Measurements from ENCODE around the gene ZCCHC9. TPM values are rescaled to one million over a fixed set of nuclear protein-coding genes. Genes with fewer than 3 reads are reported as not detected.
A peak's percentile ranks its signal among the peaks of the same experiment; 100 is the strongest.

ZCCHC9 gene
- total RNA-seq, 2 experiments from 2014 or later, result 37.0 to 37.1 TPM

- no peak overlapping the region for H3K4me3 Mint-ChIP-seq
- intact Hi-C loops (cut with micrococcal nuclease), result no loop called here
- H3K9me3 Mint-ChIP-seq, result peaks cover 8% of the 10 kb centered on the region
- H3K27ac Mint-ChIP-seq, result no peak overlapping the region
- ChIA-PET POLR2A (no interaction called here), CTCF (no interaction called here)
- ATAC-seq (no peak), DNase-seq (no peak)
- H3K27me3 Mint-ChIP-seq, result no peaks in the 10 kb centered on the region
- peaks cover 21% of the 10 kb centered on the region for H3K36me3 Mint-ChIP-seq (ENCODE audit: low read depth)
- TF ChIP-seq CTCF (IDR thresholded peaks at IDR 0.05), result no peak
- peaks cover 40% of the 10 kb centered on the region for H3K4me1 Mint-ChIP-seq (ENCODE audit: low read depth)
Observed at GRCh38 chr5:81297531-81297930, 3.9 kb upstream of the ZCCHC9 start.

- Mint-ChIP-seq H3K36me3 (ENCODE audit: low read depth) (peaks cover 14% of the 10 kb centered on the region), H3K27me3 (no peaks in the 10 kb centered on the region), H3K4me1 (ENCODE audit: low read depth) (peaks cover 54% of the 10 kb centered on the region), H3K4me3 (peak overlapping the region; percentile 93), H3K27ac (peak overlapping the region; percentile 99), H3K9me3 (no peaks in the 10 kb centered on the region)
- ChIA-PET CTCF (interaction anchor here (1.0 to 2.9 kb wide), 3 partner anchors 9 to 955 kb away, joined by 3 to 10 read pairs (median 3); no protein-coding TSS in a partner anchor), POLR2A (interaction anchor here (1.1 to 2.4 kb wide), 2 partner anchors 14 to 57 kb away, joined by 3 to 11 read pairs; no protein-coding TSS in a partner anchor)
- DNase-seq, result no peak
- intact Hi-C loops (cut with micrococcal nuclease), result no loop called here
- ATAC-seq, result no peak
- no peak for TF ChIP-seq CTCF (IDR thresholded peaks at IDR 0.05)
Observed at GRCh38 chr5:81300921-81301270, 491 bp upstream of the ZCCHC9 start.

- H3K27me3 Mint-ChIP-seq, result no peaks in the 10 kb centered on the region
- DNase-seq, result no peak
- POLR2A ChIA-PET, result interaction anchor here (0.7 to 2.4 kb wide), 5 partner anchors 11 to 650 kb away, joined by 3 to 11 read pairs (median 4); no protein-coding TSS in a partner anchor
- ATAC-seq, result no peak
- peaks cover 14% of the 10 kb centered on the region for H3K36me3 Mint-ChIP-seq (ENCODE audit: low read depth)
- TF ChIP-seq CTCF (IDR thresholded peaks at IDR 0.05), result no peak
- H3K4me3 Mint-ChIP-seq, result peak overlapping the region; percentile 93
- peak overlapping the region; percentile 99 for H3K27ac Mint-ChIP-seq
- no peaks in the 10 kb centered on the region for H3K9me3 Mint-ChIP-seq
- peaks cover 49% of the 10 kb centered on the region for H3K4me1 Mint-ChIP-seq (ENCODE audit: low read depth)
- CTCF ChIA-PET, result interaction anchor here (2.9 kb wide), 1 partner anchor 11 kb away, joined by 10 read pairs; no protein-coding TSS in a partner anchor
- intact Hi-C loops (cut with micrococcal nuclease), result no loop called here
Observed at GRCh38 chr5:81302596-81302995, 1.2 kb downstream of the ZCCHC9 start.

- peaks cover 14% of the 10 kb centered on the region for H3K36me3 Mint-ChIP-seq (ENCODE audit: low read depth)
- ATAC-seq (no peak), DNase-seq (no peak)
- H3K4me1 Mint-ChIP-seq (ENCODE audit: low read depth), result peaks cover 42% of the 10 kb centered on the region
- H3K27me3 Mint-ChIP-seq, result no peaks in the 10 kb centered on the region
- intact Hi-C loops (cut with micrococcal nuclease), result no loop called here
- no peak overlapping the region for H3K27ac Mint-ChIP-seq
- peak overlapping the region; percentile 42 for H3K4me3 Mint-ChIP-seq
- ChIA-PET POLR2A (interaction anchor here (0.5 to 0.6 kb wide), 2 partner anchors 50 to 1791 kb away, joined by 3 to 4 read pairs; no protein-coding TSS in a partner anchor), CTCF (interaction anchor here (1.0 kb wide), 1 partner anchor 9 kb away, joined by 3 read pairs; no protein-coding TSS in a partner anchor)
- H3K9me3 Mint-ChIP-seq, result no peaks in the 10 kb centered on the region
- no peak for TF ChIP-seq CTCF (IDR thresholded peaks at IDR 0.05)
Observed at GRCh38 chr5:81303563-81303962, 2.2 kb downstream of the ZCCHC9 start.

GRCh38 chr5:81305785-81306184 lies 4.4 kb downstream of the ZCCHC9 start:
- intact Hi-C loops (cut with micrococcal nuclease), result no loop called here
- CTCF ChIA-PET, result no interaction called here
- no peak for TF ChIP-seq CTCF (IDR thresholded peaks at IDR 0.05)
- Mint-ChIP-seq H3K4me1 (ENCODE audit: low read depth) (peaks cover 25% of the 10 kb centered on the region), H3K27me3 (no peaks in the 10 kb centered on the region), H3K4me3 (no peak overlapping the region), H3K27ac (peak overlapping the region; percentile 68), H3K36me3 (ENCODE audit: low read depth) (peaks cover 16% of the 10 kb centered on the region), H3K9me3 (no peaks in the 10 kb centered on the region)
- peak; percentile 38 for ATAC-seq
- POLR2A ChIA-PET, result no interaction called here
- no peak for DNase-seq

Measured in activated CD8-positive, alpha-beta T cell treated with anti-CD3 and anti-CD28 coated beads for 36 hours (primary cell).